Duodenal mucosa (tissue), 2 donors: ENCODE measurements around the gene PTPRN2.

Experiments
- H3K27ac ChIP-seq: one replicate; pipeline ENCODE4 v1.7.0; 2013; ENCODE audit warnings: low read depth, low read length
- H3K27me3 ChIP-seq, 2 donors: one replicate each; pipeline ENCODE4 v1.7.0; 2013; ENCODE audit warnings: low read length in 2 of 2, control low read depth in 1 of 2; ENCODE audit not compliant: insufficient read depth in 2 of 2, control insufficient read depth in 1 of 2
- H3K36me3 ChIP-seq, 2 donors: one replicate each; pipeline ENCODE4 v1.7.0; 2013; ENCODE audit warnings: low read length in 2 of 2, control low read depth in 1 of 2; ENCODE audit not compliant: insufficient read depth in 2 of 2, control insufficient read depth in 1 of 2
- H3K4me1 ChIP-seq, 2 donors: one replicate each; pipeline ENCODE4 v1.7.0; 2013; ENCODE audit warnings: low read length in 2 of 2, control low read depth in 1 of 2; ENCODE audit not compliant: insufficient read depth in 2 of 2, control insufficient read depth in 1 of 2
- H3K4me3 ChIP-seq, 2 donors: one replicate each; pipeline ENCODE4 v1.7.0; 2013; ENCODE audit warnings: low read length in 2 of 2, low read depth in 1 of 2
- H3K9ac ChIP-seq, 2 donors: one replicate each; pipeline ENCODE4 v1.7.0; 2013; ENCODE audit warnings: low read length in 2 of 2, low read depth in 1 of 2
- H3K9me3 ChIP-seq, 2 donors: one replicate each; pipeline ENCODE4 v1.7.0; 2013; ENCODE audit warnings: low read length in 2 of 2, control low read depth in 1 of 2; ENCODE audit not compliant: control insufficient read depth in 1 of 2

Gene PTPRN2

DNA sequence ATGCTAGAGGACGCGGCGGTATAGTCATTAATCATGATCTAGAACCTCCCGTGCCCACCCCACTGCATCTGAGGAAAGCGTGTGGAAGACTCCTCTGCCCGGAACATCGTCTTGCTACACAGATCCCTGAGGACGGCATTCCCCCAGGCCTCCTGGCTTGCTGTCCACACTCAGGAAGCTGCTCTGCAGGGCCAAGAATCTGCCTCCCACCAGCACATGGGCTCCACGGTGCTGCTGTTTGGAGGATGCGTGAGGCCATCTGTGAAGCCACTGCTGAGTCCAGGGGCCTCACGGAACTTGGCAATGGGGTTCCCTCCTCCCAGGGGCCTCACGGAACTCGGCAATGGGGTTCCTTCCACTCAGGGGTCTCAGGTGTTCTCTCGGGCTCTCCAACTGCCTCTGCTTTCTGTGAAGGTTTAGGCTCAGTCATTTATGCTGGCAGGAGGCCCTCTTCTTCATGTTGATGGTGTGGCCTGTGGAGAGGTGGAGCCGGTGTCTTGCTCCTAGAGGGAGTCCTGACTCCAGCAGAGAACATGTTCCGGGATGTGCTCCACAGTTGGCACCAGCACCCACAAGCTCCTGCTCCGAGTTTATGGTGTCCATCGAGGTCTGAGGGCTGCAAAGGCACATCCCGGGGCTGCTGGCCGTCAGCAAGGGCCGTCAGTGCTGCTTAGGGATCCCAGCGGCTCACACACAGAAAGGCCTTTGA lies 977.5 kb downstream of the PTPRN2 start:
- Histone ChIP-seq H3K27ac (no peak overlapping the region), H3K9me3 (no peaks in the 10 kb centered on the region), H3K4me3 (no peak overlapping the region), H3K9ac (no peak overlapping the region), H3K27me3 (peaks cover 0 to 3% of the 10 kb centered on the region in 2 donors), H3K36me3 (no peaks in the 10 kb centered on the region), H3K4me1 (no peaks in the 10 kb centered on the region)

DNA sequence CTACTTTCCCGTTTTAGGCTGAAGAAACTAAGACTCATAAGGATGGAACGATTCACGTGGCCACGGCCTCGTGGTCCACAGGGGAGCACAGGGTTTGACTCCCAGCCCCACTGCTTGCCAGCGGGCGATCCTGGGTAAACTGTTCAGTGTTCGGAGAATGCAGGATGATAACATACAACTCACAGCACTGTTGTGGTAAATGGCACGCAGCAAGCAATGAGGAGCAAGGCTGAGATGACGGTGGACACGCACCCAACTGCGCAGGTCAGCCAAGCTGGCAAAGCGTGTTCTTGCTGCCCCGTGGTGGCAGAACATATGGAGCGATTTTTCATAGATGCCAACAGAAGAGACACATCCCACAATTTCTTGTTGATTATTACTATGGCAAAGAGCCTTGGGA lies 978.1 kb downstream of the PTPRN2 start:
- Histone ChIP-seq H3K36me3 (no peaks in the 10 kb centered on the region), H3K27me3 (peaks cover 0 to 3% of the 10 kb centered on the region in 2 donors), H3K4me1 (no peaks in the 10 kb centered on the region), H3K4me3 (no peak overlapping the region), H3K27ac (no peak overlapping the region), H3K9me3 (no peaks in the 10 kb centered on the region), H3K9ac (no peak overlapping the region)

DNA sequence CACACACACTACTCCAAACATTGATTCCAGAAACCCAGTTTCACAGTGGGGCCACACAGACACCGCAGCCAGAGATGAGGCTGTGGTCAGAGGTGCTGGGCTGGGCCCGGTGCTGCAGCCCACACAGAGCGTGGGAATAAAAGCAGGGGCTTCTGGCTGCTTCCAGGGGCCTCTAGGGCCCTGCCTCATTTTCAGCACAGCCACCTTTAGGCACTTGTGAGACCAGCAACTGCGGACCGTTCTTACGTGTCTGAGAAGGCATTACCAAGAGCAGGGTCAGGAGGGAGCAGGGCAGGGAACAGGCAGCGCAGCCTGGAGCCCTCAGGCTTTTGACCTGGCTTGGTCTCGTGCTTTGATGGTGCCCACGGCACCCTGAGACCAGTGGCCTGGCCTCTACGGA lies 980.4 kb downstream of the PTPRN2 start:
- Histone ChIP-seq H3K27me3 (peaks cover 0 to 3% of the 10 kb centered on the region in 2 donors), H3K4me3 (no peak overlapping the region), H3K9me3 (no peaks in the 10 kb centered on the region), H3K27ac (no peak overlapping the region), H3K36me3 (no peaks in the 10 kb centered on the region), H3K4me1 (no peaks in the 10 kb centered on the region), H3K9ac (no peak overlapping the region)

- Histone ChIP-seq H3K36me3 (no peaks in the 10 kb centered on the region), H3K27ac (no peak overlapping the region), H3K4me1 (no peaks in the 10 kb centered on the region), H3K27me3 (peaks cover 0 to 3% of the 10 kb centered on the region in 2 donors), H3K9me3 (no peaks in the 10 kb centered on the region), H3K4me3 (no peak overlapping the region), H3K9ac (no peak overlapping the region)
Measured at GRCh38 chr7:157606140-157606539, 981.5 kb downstream of the PTPRN2 start.

DNA sequence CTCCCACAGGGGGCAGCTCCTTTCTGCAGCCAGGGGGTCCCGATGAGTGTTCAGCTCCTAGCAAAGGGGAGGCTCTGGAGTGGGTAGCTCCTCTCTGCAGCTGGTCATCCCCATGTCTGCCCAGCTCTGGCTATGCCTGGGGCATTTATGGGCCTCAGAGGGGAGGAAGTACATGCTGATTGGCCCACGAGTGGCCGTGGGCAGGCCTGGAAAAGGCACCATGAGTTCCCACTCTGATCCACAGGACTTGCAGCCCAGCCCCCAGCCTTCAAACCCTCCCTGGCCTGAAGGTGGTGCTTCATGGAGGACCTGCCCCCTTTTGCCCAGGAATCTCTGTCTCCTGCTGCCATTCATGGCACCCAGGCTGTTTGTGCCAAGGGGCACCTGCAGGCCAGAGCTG lies 982.0 kb downstream of the PTPRN2 start:
- no peak overlapping the region for H3K27ac ChIP-seq
- H3K4me3 ChIP-seq = no peak overlapping the region
- no peak overlapping the region for H3K9ac ChIP-seq
- H3K27me3 ChIP-seq = peaks cover 0 to 3% of the 10 kb centered on the region in 2 donors
- no peaks in the 10 kb centered on the region for H3K9me3 ChIP-seq
- no peaks in the 10 kb centered on the region for H3K36me3 ChIP-seq
- no peaks in the 10 kb centered on the region for H3K4me1 ChIP-seq

- H3K4me3 ChIP-seq = no peak overlapping the region
- H3K27me3 ChIP-seq = peaks cover 0 to 3% of the 10 kb centered on the region in 2 donors
- no peaks in the 10 kb centered on the region for H3K9me3 ChIP-seq
- H3K4me1 ChIP-seq = no peaks in the 10 kb centered on the region
- no peak overlapping the region for H3K27ac ChIP-seq
- no peak overlapping the region for H3K9ac ChIP-seq
- H3K36me3 ChIP-seq = no peaks in the 10 kb centered on the region
Measured at GRCh38 chr7:157604661-157605381, 982.8 kb downstream of the PTPRN2 start.

DNA sequence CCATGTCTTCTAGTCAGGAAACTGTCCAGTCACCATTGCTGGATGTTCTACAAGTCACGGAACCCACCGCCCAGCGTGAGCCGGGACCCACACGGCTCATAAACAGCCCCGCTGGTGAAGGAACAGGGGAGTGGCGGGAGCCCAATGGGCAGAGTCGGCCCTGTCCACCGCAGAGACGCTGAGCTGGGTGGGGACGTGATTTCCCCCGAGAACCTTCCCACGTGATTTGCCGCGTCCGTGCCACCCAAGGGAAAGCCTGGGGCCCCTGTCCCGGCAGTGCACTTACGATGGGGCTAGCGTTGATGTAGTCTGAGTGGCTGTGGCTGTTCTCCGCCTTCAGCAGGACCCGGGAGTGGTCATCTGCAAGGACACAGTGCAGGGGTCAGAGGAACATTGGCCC lies 983.9 kb downstream of the PTPRN2 start:
- Histone ChIP-seq H3K4me3 (no peak overlapping the region), H3K27ac (no peak overlapping the region), H3K27me3 (peaks cover 0 to 3% of the 10 kb centered on the region in 2 donors), H3K9me3 (no peaks in the 10 kb centered on the region), H3K36me3 (no peaks in the 10 kb centered on the region), H3K4me1 (no peaks in the 10 kb centered on the region), H3K9ac (no peak overlapping the region)

GRCh38 chr7:157603005-157603404 lies 984.6 kb downstream of the PTPRN2 start:
- H3K4me3 ChIP-seq = no peak overlapping the region
- H3K9me3 ChIP-seq = no peaks in the 10 kb centered on the region
- H3K4me1 ChIP-seq = no peaks in the 10 kb centered on the region
- peaks cover 0 to 3% of the 10 kb centered on the region in 2 donors for H3K27me3 ChIP-seq
- H3K36me3 ChIP-seq = no peaks in the 10 kb centered on the region
- H3K27ac ChIP-seq = no peak overlapping the region
- no peak overlapping the region for H3K9ac ChIP-seq

- H3K4me3 ChIP-seq = no peak overlapping the region
- H3K9me3 ChIP-seq = no peaks in the 10 kb centered on the region
- H3K27ac ChIP-seq = no peak overlapping the region
- no peaks in the 10 kb centered on the region for H3K36me3 ChIP-seq
- H3K4me1 ChIP-seq = no peaks in the 10 kb centered on the region
- peaks cover 0 to 3% of the 10 kb centered on the region in 2 donors for H3K27me3 ChIP-seq
- no peak overlapping the region for H3K9ac ChIP-seq
Measured at GRCh38 chr7:157602581-157602980, 985.0 kb downstream of the PTPRN2 start.

DNA sequence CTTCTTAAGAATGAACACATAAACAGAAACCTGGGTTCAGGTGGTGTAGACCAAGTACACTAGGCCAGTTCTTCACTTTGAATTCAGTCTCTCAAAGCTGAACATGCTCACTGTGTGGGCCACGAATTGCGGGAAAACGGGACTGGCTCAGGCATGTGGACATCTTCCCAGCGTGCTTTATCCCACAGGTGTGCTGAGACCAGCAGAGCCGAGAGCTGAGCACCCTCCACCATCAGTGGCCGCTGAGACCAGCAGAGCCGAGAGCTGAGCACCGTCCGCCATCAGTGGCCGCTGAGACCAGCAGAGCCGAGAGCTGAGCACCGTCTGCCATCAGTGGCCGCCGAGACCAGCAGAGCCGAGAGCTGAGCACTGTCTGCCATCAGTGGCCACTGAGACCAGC lies 985.5 kb downstream of the PTPRN2 start:
- no peak overlapping the region for H3K4me3 ChIP-seq

More for the DNA sequence above, 985.5 kb downstream of the PTPRN2 start:
- H3K9ac ChIP-seq = no peak overlapping the region
- H3K36me3 ChIP-seq = no peaks in the 10 kb centered on the region
- H3K27me3 ChIP-seq = peaks cover 0 to 3% of the 10 kb centered on the region in 2 donors
- H3K4me1 ChIP-seq = no peaks in the 10 kb centered on the region
- H3K9me3 ChIP-seq = no peaks in the 10 kb centered on the region
- no peak overlapping the region for H3K27ac ChIP-seq
